Fibroblast of lung (primary cell): ENCODE results near the gene GINS3.

ENCODE experiments used
- CTCF ChIP-seq, 2 donors: IDR thresholded peaks in 1 of 2; conservative IDR thresholded peaks in 1 of 2; 1 replicate in 1 of 2; 2 replicates in 1 of 2; pipeline ENCODE4 v1.5.1; 2011 to 2012; ENCODE audit warnings: low read length in 2 of 2, control low read depth in 1 of 2, inconsistent platforms in 1 of 2, low read depth in 1 of 2, mild to moderate bottlenecking in 1 of 2
- EZH2 ChIP-seq: IDR thresholded peaks from 2 replicates; pipeline ENCODE4 v1.5.1; 2012; ENCODE audit warnings: low read length, control low read depth, mild to moderate bottlenecking; ENCODE audit errors: missing control alignments

GRCh38 chr16:58454856-58455255, 62.6 kb downstream of the GINS3 start:
- TF ChIP-seq CTCF (conservative IDR thresholded peaks at IDR 0.05 in 1 of 2, IDR thresholded peaks at IDR 0.05 in 1 of 2; ENCODE audit: low read depth in 1 of 2, low read length in 2 of 2) (no peak), EZH2 (no peak)
